Stimulated activated CD8-positive, alpha-beta memory T cell treated with anti-CD3 and anti-CD28 coated beads, Interleukin-15, amount 100 ng/mL, for 48 hours (primary cell): ENCODE results near the gene RAB12.
"Not testable (repeated sequence)": the region's sequence is repeated elsewhere in the genome, so short reads cannot be mapped to it uniquely, and the experiment has no call there.

Source experiments
- DNase-seq, 2 donors: peaks; one replicate each; pipeline ENCODE4 v3.0.0-alpha.2; 2020; ENCODE audit warnings: low read depth in 2 of 2

Gene RAB12

DNA sequence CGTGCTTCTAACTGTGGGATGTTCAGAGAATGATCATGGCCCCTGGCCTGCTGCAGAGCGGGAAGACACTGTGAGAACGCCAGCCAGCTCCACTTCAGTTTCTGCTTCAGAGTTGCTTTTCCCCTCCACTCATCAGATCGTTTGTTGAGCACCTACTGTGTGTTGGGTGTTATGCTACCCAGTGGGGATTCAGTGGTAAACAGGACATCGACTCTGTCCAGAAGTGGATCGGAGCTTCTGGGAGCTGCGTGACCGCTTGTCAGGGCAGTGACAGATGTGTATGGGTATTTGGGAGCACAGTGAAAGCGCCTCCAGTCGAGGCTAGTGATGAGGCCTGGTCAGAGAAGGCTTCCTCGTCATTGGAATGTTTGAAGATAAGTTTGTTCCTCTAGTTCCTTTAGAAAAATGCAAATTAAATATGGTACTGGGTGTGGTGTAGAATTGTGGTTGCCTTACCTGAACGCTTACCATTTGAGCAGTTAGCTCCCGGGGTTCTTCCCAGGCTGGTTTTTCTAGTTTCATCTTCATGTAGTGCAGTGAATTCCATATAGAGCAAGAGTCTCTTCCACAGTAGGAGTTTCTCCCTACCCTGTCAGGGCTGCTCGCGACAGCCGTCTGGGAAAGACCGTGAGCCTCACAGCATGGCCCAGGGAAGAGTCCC lies 2.8 kb downstream of the RAB12 start:
- DNase-seq = no peak

DNA sequence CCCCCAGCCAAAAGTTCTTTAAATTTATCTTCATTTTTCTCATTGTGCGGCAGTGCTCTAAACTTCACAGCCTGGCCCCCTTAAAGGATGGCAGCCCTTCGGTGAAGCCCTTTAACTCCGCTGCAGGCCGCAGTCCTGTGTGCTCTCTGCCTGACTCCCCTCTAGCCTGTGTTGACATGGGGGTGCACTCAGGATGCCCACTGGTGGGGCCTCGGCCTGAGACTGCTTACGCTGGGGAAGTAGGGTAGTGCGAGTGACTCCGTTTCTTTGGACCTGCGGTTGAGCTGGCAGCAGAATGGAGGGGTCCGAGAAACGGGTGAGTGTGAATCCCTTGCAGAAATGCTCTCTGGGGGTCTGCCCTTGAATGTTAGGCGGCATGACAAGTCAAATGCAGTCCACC lies 5.6 kb downstream of the RAB12 start:
- no peak for DNase-seq

DNA sequence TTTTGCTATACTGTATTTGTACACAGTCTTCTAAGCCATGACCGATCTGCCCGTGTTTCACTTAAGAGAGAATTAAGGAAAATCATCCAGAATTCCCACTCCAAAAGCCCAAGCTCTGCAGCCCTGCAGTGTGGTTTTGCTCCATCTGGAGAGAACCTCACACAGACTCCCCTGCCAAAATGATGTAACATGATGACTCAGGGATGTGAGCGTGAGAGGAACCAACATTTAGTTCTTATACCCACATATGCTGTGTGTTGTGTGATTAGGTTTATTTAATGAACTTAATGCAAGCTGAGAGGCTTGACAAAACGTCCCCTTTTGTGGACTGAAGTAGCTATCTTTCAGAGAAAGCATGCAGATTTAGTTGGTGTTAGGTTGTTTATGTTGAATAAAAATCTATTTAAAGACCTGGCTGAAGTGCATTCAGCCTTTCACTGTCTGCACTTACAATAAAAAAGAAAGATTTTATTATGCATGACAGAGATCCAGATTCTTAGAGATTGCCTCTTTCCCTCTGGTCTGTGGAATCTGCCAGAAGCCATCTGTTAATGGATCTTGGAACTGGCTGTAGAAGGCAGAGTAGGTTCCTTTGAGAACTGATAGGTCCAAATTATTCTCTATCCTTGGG lies 6.3 kb downstream of the RAB12 start:
- DNase-seq = no peak

DNA sequence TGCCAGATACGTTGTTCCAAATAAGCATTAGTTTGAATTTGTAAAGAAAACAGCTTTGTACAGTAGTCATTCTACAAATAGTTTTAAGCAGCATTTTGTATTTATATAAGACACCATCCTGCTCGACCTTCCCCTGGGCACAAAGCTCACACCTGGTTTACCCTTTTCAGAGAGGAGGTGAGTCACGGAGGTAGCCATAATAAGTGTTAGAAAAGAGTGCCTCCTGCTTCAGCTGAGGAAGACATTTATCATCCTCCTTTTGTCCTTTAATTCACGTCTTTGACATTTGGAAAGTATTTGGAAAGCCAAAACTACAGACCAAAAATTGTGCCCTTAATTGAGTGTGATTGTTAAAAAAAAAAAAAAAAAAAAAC lies 6.8 kb downstream of the RAB12 start:
- DNase-seq = no peak

DNA sequence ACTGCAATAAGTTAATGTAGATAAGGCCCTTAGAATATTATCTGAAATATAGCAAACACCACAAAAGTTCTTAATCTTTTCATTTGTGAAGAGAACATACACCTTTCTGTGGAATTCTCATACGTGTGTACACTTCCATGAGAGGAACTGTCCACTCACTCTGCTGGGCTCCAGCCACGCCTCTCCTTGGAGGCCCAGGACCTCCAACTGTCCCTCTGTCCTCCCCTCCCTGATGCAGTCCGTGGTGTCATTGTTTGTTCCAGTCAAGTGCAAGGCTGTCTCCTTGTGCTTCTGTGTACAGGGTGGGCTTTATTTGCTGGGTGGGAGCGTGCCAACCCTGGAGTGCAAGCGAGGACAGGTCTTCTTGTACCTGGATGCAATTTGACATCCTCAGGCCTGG lies 8.7 kb downstream of the RAB12 start:
- DNase-seq = no peak

DNA sequence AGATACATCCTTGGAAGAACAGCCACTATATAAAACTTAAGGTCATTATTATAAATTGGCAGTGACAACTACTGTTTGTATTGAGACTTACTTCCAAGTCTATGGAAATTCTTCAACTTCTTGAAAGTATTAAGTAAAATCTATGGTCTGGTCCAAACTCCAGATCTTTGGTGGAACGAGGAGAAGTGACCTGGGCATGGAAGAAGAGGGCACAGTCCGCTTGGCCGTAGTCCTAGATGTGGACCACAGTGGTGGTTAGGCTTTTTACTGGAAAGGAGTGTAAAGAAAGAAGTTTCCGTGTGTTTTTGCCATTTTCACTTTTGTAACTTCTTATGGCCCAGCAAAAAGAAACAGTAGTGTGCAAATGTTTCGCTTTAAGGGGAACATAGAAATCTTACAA lies 9.8 kb downstream of the RAB12 start:
- DNase-seq = no peak

DNA sequence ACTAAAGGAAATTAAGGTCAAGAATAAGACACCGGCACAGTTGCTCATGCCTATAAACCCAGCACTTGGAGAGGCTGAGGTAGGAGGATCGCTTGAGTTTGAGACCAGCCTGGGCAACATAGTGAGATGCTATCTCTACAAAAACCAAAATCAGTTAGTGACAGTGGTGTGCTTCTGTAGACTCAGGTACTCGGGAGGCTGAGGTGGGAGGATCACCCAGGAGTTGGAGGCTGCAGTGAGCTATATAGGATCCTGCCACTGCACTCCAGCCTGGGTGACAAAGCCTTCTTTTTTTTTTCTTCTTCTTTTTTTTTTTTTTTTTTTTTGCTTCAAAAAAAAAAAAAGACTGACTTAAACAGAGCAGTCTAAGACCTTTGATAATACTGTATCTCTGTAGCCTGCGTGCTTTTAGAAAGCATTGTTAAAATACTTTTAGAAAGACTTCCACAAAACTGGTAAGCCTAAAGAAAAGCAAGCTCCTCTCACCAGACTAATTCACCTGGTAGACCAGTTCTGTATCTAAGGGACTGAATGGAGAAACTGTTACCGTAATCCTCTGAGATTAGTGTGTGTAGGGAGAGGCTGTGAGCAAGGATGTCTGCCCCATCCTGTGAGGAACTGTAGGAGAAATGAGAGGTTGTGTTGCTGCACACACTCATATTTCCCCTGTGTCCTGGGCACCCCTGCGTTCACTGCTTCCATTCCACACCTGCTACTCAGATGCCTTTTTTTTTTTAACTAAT lies 10.8 kb downstream of the RAB12 start:
- no peak for DNase-seq

DNA sequence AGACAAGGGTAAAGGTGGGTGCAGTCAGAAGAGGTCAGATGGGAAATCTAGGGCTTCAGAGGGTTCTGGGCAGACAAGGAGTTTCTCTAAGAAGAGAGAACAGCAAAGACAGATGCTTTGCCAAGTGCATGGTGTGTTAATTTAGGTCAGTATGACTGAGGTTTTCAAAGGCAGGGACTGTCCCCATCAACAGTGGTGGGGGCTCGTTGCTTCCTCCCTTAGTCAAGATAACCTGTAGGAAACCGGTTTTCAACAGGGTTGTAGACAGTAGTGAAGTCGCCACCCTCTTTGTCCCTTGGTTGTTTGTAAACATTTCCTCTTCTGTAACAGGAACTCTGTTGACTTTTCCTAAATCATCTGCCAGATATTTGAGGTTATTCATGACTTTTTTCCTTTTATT lies 11.6 kb downstream of the RAB12 start:
- DNase-seq = no peak

DNA sequence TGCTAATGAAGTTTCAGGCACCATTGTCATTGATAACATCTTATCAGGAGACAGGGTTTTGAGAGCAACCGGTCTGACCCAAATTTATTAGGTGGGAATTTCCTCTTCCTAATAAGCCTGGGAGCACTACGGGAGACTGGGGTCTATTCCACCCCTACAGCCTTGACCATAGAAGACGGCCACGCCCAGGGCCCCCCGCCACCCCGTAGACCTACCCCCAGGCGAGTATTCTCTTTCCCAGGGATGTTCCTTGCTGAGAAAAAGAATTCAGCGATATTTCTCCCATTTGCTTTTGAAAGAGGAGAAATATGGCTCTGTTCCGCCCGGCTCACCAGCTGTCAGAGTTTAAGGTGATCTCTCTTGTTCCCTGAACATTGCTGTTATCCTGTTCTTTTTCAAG lies 13.4 kb downstream of the RAB12 start:
- not testable (repeated sequence) for DNase-seq

DNA sequence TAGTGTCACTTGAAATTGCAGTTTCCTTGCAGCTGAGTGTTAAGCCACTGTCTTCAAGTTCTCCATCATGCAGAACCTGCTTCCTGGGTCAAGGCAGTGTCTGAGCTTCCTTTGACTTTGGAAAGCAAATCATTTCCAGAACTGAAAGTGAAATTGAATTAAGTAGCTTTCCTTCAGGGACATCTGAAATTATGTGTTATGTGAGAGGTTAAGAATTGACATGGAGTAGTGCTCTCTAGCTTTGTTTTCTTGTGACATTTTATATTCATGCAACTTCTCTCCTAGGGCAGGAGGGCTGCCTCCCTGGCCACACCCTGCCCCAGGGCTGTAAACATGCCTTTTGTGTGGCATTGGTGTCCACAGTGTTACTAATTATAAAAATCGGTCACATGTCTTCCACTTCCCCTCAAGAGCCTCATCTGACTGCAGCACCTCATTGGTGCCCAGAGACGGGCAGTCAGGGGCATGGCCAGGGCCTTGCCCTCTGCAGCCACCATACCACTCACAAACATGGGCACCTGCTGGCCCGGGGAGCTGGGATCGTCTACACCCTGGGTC lies 14.4 kb downstream of the RAB12 start:
- DNase-seq = no peak

DNA sequence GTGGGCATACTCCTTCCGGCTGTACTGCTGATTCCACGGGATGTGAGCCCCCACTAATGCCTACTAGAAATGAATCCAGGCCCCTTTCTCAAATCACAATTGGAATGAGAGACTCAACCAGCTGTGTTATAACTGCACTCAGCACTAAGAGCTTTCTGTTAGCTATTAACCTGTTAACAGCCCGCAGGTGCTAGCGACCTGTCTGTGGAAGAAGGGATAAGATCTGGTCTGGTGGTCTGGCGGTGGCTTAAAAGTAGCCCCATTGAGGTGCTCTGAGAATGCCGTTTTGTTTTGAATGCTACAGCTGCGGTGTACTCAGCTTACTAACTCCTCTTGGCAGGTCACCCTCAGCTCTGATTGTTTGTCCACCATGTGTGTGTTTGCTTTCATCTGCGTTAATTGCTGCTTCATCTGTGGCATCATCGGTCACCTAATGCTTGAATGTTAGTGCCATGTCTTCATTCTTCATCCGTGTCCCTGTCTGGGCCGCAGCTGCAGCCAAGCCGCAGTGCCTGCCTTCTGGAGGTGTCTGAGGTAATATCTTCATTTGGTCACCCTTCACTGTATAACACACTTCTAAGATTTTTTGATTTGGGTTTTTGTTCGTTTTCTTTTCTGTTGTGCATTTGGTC lies 16.3 kb downstream of the RAB12 start:
- DNase-seq = no peak

DNA sequence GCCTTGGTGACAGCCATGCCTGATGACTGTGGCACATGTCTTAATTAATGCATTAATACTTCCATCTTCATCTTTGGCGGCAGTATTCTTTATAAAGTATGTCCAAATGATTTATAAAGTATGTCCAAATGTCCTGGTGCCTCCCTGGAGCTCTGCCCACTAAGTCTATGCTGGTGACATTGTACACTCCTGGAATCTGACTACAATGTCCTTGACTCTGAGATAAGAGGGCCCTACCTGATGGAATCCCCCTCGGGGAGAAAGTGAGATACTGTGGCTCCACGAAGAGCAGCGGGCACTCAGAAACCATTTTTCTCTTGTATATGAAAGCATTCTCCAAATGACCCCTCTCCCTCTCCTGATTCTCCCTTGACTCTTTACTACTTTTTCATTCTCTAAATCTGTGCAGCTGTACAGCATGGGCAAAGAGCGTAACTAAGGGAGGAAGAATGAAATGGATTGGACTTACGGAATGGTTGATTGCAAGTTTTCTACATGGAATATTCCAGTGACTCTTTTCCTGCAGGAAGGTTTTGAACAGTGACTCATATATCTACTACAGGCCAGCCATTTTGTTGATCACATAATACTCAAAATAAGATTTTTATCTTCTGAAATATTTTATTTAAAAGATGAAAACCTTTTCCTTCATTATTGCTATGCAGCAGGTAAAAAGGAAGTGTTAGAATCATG lies 17.3 kb downstream of the RAB12 start:
- no peak for DNase-seq

DNA sequence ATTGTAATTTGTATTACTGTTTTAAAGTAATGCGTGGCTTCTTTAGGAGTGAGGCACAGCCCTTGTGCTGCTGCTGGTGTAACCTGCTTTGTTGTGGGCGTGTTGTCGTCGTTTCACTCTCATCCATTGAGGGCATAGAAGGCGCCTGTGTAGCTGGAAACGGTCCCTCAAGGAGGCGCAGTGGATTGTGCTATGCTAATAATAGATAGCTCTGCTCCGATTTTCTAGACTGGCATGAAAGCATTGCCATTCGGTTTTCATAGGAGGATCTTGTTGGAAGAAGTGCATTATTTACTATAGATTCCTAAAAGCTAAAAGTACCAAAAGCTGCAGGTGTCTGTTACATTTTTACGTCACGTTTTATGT lies 17.9 kb downstream of the RAB12 start:
- DNase-seq = no peak

DNA sequence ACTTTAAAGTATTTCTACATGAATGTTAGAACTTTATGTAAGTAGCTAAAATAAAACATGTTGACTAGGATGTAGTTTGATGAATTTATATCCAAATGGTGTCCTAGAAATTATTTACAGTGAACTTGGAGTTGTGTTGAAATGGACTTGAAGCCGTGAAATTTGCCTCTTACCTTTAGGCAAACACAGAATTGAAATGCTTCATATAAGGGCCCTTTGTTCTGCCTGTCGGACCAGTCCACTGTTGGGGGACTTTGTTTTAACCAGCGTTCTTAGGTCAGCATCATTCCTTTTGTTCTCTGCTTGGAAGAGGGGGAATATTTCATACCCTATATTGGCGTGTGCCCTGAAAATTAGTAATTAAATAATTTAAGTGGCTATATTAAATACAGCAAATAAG lies 18.3 kb downstream of the RAB12 start:
- no peak for DNase-seq

DNA sequence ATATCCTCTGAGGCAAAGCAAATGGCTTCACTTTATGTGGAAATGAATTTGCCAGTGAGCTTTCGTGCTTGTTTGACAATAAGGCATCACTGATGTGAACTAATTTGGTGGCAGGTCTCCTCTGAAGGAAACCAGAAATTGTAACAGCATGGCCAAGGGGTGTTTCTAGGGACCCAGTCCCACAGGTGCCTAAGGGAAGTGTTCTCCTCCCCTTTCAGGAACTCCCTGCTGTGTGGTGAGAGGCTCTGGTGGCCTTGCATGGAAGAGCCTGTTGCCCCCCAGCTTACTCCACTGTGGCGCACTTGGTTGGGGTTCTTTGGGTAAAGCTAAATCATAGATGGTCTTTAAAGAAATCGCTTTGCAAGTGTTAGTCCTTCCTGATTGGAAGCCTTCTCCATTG lies 20.4 kb downstream of the RAB12 start:
- no peak for DNase-seq

DNA sequence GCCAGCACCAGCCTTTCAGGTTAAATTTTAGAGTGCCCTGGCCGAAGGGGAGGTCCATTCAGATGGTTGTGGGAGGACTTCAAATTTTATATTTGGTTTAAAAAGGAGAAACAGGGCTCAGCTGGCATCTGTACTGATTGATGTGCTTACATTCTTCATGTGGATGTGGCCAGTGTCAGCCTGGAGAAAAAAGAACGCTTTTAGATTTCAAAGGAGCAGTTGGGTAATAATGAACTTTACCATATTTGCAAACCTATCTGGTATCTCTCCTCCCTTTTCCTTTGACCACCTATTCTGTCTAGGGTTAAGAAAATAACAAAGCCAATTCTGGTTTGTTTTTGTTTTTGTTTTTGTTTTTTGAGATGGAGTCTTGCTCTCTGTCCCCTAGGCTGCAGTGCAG lies 21.3 kb downstream of the RAB12 start:
- DNase-seq = no peak

DNA sequence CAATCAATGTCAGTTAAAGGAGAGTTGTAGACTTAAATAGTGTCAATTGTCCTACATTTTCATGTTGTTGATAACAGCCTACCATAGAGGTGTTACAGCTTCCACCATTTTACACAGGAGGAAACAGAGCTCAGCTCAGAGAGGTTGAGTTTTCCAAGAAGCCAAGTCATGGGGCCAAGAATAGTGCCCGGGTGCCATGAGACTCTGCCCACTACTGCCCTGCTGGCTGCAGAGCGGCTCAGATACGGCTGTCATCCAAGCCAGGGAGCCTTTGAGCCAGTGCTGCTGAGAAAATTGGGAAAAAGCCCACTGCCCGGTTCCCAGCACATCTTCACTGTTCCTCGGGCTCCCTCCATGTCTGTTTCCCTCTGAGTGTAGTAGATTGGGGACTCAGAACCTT lies 22.0 kb downstream of the RAB12 start:
- no peak for DNase-seq

DNA sequence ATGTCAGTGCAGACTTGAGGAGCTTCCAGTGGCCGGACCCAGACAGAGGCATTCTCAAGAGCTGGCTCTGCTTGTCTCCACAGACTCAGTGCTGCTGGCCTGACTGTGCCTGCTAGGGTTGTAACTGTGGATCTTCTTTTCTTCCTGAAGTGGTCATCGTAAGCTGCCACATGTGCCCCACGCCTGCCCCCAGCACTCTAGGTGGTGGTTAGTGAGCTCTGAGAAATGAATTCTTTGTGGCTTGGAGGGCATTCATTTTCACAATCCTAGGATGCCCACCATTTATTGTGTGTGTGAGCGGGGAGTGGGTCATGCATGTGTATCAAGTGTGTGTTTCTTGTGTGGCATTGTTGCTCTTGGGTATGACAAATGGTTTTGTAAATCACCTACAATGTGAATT lies 23.1 kb downstream of the RAB12 start:
- DNase-seq = no peak

DNA sequence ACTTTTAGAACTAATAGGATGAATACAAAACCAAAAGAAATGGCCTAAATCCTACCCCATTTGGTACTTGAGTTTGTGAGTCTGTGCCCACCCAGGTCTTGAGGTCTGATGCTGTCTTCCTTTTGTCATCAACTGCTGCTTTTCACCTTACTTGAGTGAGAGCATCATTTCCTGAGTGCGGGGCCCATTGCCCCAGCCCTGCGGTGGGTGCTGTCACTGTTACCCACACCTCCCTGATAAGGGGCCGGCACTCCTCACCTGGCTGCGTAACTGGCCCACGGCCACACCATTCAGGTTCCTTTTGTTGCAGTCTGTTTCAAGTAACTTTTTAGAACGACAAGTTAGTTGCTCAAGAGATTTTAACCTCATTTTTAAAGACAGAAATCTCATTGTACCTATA lies 25.3 kb downstream of the RAB12 start:
- DNase-seq = no peak

DNA sequence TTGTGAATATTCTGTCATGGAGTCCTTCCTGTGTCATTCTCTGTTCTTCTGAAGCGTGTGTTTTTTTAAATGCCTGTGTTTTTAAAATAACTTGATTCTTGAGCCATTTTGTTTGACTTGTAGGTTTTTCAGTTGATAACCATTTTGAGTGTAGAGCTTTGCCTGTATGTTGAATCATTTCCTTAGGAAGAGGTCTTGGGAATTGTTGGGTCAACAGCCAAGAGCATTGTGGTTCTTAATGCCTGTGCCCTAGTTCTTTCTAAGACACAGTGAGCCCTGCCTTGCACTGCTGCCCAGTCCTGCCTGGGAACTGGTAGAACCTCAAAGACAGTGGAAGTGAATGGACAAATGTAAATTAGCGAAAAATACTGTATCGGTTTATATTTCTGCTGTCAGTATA lies 25.9 kb downstream of the RAB12 start:
- no peak for DNase-seq

DNA sequence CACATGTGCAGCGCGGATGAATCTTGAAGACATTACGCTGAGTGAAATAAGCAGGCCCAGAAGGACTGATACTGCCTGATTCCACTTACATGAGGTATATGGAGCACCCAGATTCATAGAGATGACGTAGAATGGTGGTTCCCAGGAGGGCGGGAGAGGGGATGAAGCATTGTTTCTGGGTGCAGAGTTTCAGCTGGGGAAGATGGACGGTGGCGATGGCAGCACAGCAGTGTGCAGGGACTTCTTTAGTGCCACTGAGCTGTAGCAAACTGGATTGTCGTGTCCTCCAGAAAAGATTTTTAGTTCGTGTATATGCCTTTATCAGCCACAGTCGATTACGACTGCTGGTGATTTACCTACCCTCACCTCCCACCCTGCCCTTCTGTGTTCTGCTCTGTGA lies 30.5 kb downstream of the RAB12 start:
- no peak for DNase-seq

DNA sequence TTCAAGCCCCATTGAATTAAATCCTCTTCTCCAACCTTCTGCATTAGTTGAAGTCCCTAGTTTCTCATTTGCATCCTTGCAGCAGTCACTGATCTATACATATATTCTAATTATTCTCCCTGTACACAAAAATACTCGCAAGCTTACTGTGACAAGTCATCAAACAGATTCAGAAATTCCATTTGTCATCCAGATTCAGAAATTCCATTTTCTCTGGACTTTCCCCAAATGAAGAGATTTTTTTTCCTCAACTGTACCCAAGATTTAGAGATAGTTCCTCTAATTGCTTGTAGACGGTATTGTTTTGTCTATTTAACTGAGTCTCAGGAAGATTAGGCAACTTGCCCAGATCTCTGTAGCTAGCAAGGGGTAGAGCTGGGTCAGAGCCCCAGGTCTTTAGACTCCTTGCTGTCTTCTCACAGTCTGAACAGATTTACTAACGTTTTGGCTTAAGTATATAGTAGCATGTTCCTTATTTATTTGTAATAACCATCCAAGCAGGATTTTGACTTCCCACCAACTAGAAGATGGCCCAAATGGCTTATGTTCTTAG lies 34.2 kb downstream of the RAB12 start:
- DNase-seq = no peak
